GM12873 (cell line): ENCODE measurements around the gene DLG5.
A peak's percentile ranks its signal among the peaks of the same experiment; 100 is the strongest.

ENCODE experiments used
- TF ChIP-seq, protein P1 (sequence below): IDR thresholded peaks from 2 replicates; pipeline ENCODE4 v1.5.1; 2012; ENCODE audit warnings: low read depth, mild to moderate bottlenecking, moderate library complexity, low read length, control low read depth; ENCODE audit not compliant: insufficient read depth; ENCODE audit errors: missing control alignments

DLG5 gene

DNA sequence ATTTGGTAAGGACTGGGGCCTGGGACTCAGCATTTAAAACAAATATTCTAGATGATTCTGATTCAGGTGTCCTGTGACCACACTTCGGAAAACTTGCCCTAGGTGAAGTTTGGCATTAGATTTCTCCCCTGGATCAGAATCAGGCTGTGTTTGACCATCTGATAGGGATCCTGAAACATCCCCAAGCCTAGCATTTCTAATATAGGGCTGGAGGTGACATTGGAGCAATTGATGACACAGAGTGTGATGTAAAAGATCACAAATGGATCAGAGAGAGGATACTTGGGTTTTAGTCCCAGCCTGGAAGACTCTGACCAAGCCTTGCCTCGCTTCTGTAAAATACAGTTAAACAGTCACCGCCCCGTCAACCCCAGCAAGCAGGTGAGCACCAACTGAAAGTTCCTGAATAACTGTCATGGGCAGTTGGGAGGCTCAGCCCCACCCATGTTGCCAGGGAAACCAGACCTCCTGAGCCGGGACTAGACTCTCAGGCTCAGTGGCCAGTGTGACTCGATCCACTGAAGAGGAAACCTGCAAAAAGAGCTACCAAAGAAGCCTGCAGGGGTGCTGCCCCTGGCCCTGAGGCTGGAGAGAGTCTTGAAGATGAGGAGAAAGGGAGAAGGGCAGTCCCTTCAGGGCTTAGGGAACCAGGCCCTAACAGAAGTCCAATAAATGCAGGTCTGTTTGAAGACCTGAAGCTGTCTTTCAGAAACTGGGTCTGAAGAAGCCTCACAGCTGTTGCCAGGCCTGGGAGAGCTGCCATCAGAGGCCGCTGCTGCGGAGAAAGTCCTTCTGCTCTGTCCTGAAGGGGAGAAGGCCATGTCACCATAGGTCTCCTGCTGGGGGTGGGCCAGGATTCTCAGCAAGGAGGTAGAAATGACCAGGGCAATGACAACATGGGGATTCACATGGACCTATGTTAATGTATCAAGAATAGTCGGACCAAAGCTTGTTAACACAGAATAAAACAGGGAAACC lies 162.8 kb downstream of the DLG5 start:
- TF ChIP-seq, protein P1, sequence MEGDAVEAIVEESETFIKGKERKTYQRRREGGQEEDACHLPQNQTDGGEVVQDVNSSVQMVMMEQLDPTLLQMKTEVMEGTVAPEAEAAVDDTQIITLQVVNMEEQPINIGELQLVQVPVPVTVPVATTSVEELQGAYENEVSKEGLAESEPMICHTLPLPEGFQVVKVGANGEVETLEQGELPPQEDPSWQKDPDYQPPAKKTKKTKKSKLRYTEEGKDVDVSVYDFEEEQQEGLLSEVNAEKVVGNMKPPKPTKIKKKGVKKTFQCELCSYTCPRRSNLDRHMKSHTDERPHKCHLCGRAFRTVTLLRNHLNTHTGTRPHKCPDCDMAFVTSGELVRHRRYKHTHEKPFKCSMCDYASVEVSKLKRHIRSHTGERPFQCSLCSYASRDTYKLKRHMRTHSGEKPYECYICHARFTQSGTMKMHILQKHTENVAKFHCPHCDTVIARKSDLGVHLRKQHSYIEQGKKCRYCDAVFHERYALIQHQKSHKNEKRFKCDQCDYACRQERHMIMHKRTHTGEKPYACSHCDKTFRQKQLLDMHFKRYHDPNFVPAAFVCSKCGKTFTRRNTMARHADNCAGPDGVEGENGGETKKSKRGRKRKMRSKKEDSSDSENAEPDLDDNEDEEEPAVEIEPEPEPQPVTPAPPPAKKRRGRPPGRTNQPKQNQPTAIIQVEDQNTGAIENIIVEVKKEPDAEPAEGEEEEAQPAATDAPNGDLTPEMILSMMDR, result no peak

DNA sequence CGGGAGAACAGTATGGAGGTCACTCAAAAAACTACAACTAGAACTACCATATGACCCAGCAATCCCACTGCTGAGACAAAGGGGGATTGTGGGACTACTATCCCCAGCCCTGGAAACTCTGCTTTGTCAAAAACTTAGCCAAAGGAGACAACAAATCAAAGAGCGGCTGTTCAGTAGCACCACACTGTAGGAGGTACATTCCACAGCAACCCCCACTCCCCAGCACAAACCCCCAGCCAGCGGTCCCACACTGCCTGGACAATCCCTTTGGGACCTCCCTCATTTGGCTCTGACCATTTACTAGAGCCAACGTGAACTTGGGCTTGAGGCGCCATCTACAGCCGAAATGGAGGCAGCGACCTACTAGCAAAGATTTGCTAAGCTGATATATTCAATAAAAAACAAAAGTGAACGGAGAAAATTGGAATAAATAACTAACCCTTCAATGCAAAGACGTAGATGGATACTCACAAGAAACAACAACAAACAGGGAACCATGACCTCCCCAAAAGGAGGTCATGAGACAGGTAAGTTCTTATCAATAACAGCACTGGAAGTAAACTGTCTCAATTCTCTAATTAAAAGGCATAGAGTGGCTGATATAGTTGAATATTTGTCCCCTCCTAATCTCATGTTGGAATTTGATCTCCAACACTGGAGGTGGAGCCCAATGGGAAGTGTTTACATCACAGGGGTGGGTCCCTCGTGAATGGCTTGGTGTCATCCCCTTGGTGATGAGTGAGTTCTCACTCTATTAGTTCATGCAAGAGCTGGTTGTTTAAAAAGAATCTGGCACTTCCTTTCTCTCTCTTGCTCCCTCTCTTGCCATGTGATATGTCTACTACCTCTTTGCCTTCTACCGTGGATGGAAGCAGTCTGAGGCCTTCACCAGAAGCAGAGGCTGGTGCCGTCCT lies 170.0 kb downstream of the DLG5 start:
- TF ChIP-seq, protein P1, result peak; percentile 70

DNA sequence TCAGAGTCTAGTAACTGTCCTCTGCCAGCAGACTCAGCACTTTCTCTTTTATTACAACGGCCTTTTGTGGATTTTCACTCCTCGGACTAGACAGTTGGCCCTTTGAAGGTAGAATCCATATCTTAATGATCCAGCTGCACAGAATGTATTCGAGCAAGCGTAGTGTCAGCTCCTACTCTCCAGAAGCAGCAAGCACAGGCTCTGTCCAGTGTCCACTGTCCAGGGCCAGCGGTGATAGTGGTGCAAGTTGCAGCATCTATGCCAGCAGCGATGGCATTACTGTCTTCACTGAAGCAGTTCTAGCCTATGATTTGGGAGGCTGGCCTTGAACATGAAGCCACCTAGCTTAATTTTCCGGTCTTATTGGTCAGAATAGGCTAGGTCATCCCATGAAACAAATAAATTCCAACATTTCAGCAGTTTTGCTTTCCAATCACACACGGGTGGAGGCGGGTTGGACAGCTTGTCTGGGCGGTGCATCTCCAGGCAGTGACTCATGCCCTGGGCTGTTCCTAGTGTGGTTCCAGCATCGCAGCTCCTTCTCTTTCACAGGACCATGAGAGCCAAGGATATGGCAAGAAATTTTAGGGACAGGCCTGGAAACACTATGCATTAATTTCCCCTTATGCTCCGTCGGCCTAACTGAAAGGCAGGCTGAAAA lies 180.4 kb downstream of the DLG5 start:
- TF ChIP-seq, protein P1, result no peak

DNA sequence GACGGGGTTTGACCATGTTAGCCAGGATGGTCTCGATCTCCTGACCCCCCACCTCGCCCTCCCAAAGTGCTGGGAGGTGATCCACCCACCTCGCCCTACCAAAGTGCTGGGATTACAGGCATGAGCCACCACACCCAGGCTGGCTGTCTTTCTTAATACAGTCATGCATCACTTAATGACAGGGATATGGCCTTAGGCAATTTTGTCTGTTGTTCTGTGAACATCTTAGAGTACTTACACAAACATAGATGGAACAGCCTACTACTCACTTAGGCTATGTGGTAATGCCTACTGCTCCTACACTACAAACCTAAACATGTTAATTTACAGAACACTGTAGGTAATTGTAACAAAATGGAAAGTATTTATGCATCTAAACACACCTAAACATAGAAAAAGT lies 182.3 kb downstream of the DLG5 start:
- TF ChIP-seq, protein P1, result no peak

DNA sequence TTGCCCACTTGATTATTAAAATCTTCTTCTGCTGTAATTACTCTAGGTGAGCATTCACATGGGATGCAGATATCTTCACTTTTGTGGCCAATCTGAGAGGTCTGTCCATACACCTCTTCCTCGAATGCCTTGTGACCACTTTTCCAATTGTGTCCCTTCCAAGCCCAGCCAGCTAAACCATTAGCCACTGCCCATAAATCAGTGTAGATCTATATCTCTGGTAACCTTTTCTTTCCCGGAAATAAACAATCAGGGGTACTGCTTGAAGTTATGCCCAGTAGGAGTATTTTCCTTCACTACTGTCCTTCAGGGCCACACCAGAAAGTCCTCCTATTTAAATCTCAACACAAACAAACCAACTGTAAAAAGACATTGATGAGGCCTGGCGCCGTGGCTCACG lies 184.4 kb downstream of the DLG5 start:
- TF ChIP-seq, protein P1, result no peak

DNA sequence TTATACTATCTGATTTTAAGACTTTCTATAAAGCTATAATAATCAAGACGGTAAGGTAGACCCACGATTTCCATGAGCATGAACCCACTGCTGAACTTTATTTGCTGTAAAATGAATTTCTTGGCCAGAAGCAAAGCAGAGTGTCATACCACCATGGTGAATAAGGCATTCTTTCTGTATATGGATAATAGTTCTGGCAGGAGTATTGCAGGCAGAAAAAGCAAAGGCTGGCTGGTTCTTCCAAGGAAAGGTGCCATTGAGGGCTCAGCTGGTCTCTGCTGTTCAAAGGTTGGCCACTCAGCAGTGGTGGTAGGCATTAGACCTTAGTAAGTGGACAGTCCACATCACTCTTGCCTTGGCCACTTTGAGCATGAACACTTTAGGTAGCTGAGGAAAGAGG lies 184.8 kb downstream of the DLG5 start:
- TF ChIP-seq, protein P1, result no peak
